Measurements from ENCODE around the gene PBX4. TPM values are rescaled to one million over a fixed set of nuclear protein-coding genes. Genes with fewer than 3 reads are reported as not detected.

The PBX4 gene
- total and polyA plus RNA-seq, 2 of the 8 experiments (the other 6 are each of a cell fraction or from before 2014, with no cell fraction given) = 3.4 to 3.8 TPM

- Histone ChIP-seq H3K79me1 (ENCODE audit: low read depth, low read length) (0 out of 2 replicates have a peak, but pooled peaks cover 2% of the 10 kb centered on the region), H3K79me2 (ENCODE audit: control insufficient read depth in 1 of 2, insufficient read depth in 2 of 2, low read length in 2 of 2) (no peaks in the 10 kb centered on the region), H3K18ac (ENCODE audit: extremely low read depth, low read length) (no peak overlapping the region), H4K5ac (ENCODE audit: insufficient read length, low read depth, low read length) (no peak overlapping the region), H3K4me2 (ENCODE audit: insufficient read depth in 1 of 2, low read depth in 2 of 2, low read length in 2 of 2) (no peak overlapping the region), H3K36me3 (ENCODE audit: control insufficient read depth in 2 of 4, insufficient read depth in 4 of 4, low read length in 3 of 4) (peaks cover 37 to 85% (median 70%) of the 10 kb centered on the region in 4 experiments), H2BK15ac (ENCODE audit: low read length) (no peak overlapping the region), H4K8ac (ENCODE audit: extremely low read depth, insufficient read depth, low read length) (no peak overlapping the region), H3K23me2 (ENCODE audit: low read depth, low read length) (no peaks in the 10 kb centered on the region), H3K27me3 (replicated peaks in 1 of 4; ENCODE audit: control insufficient read depth in 3 of 4, extremely low read depth in 1 of 4, insufficient read depth in 3 of 4, low read length in 3 of 4) (no peaks in the 10 kb centered on the region), H3K9me3 (ENCODE audit: insufficient read depth in 2 of 2, low read depth in 1 of 2, low read length in 1 of 2) (no peaks in the 10 kb centered on the region), H3K9ac (replicated peaks in 1 of 4; ENCODE audit: extremely low read depth in 1 of 4, low read depth in 3 of 4, low read length in 3 of 4) (no peak overlapping the region), H2BK12ac (ENCODE audit: low read depth, low read length) (no peak overlapping the region), H2BK20ac (ENCODE audit: low read length) (no peak overlapping the region), H3K14ac (ENCODE audit: insufficient read length) (no peak overlapping the region), H2AFZ (ENCODE audit: low read length) (no peak overlapping the region), H4K20me1 (replicated peaks in 1 of 2; ENCODE audit: control insufficient read depth in 1 of 2, insufficient read depth in 2 of 2, low read length in 2 of 2) (peaks cover 7 to 26% of the 10 kb centered on the region in 2 experiments), H2BK5ac (ENCODE audit: low read depth, low read length) (no peak overlapping the region), H3K23ac (ENCODE audit: insufficient read length) (no peak overlapping the region), H3K4me3 (ENCODE audit: extremely low read depth in 1 of 4, insufficient read depth in 2 of 4, low read depth in 3 of 4, low read length in 4 of 4) (no peak overlapping the region), H3K56ac (replicated peaks; ENCODE audit: insufficient read length, low read depth, low read length) (no peak overlapping the region), H2BK120ac (replicated peaks; ENCODE audit: low read depth, low read length) (no peak overlapping the region), H3K4me1 (replicated peaks in 1 of 4; ENCODE audit: control insufficient read depth in 3 of 4, insufficient read depth in 4 of 4, low read length in 3 of 4) (no peaks in the 10 kb centered on the region), H3K27ac (ENCODE audit: low read depth, low read length) (no peak overlapping the region), H4K91ac (replicated peaks; ENCODE audit: insufficient read length, low read length) (no peak overlapping the region), H2AK5ac (ENCODE audit: low read depth, low read length) (no peak overlapping the region), H3K4ac (replicated peaks; ENCODE audit: insufficient read length, low read depth, low read length) (no peak overlapping the region)
- POLR2A ChIA-PET (ENCODE audit: partially characterized antibody) = interaction anchor here (0.9 to 3.8 kb wide), 6 partner anchors 9 to 247 kb away, joined by 3 to 20 read pairs (median 4); partner anchors contain the start of genes ATP13A1 and ZNF101
- WGBS, 2 experiments (ENCODE audit: extremely low coverage in 1 of 2, insufficient coverage in 1 of 2, insufficient read length in 1 of 2, insufficient replicate concordance in 2 of 2, low coverage in 1 of 2, low lambda C conversion rate in 2 of 2, missing lambda C conversion rate in 1 of 2) = 93% methylated on average over 13 of the region's 13 CpGs; no CpG with 5 or more reads in 1 of the 2 experiments
- DNase-seq (ENCODE audit: low read depth in 1 of 2, low spot score in 2 of 2) (no peak), FAIRE-seq (no peak)
- TF ChIP-seq TAF1 (IDR thresholded peaks at IDR 0.05; ENCODE audit: low read depth, low read length) (no peak), MAX (IDR thresholded peaks at IDR 0.05) (no peak), RXRA (IDR thresholded peaks at IDR 0.05; ENCODE audit: insufficient read depth, low read depth, low read length) (no peak), SRF (IDR thresholded peaks at IDR 0.05; ENCODE audit: low read depth, low read length) (no peak), NANOG (IDR thresholded peaks at IDR 0.05; ENCODE audit: insufficient read depth, low read depth, low read length, poor library complexity, severe bottlenecking) (no peak), KDM4A (IDR thresholded peaks at IDR 0.05; ENCODE audit: low read depth, low read length, severe bottlenecking) (no peak)
- CTCF ChIA-PET (ENCODE audit: partially characterized antibody) = interaction anchor here (1.1 to 5.7 kb wide), 4 partner anchors 10 to 119 kb away, joined by 3 to 38 read pairs (median 7); no protein-coding TSS in a partner anchor
These were observed 32.6 kb upstream of the PBX4 start for GRCh38 chr19:19651076-19651475.
